Measurements from ENCODE around the gene MRPL20.

MRPL20 gene

GRCh38 chr1:1359664-1360468, 47.2 kb downstream of the MRPL20 start:
- no peak for DNase-seq

DNA sequence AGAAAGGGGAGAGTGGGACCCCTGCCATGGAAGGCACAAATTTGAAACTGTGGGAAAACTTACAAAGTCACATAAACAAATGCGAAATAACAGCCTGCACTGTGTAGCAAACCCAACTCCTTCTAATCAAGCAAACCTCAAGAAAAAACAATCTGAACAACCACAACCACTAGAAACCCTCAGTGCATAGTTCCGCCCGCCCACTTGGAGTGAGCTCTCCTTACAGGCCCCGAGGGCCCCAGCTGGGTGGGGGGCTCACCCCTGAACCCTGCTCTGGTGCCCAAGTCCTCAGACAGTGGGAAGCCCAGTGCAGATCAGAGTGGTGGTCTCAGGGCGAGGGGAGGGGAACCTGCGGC, 47.8 kb downstream of the MRPL20 start:
- no peak for DNase-seq

DNA sequence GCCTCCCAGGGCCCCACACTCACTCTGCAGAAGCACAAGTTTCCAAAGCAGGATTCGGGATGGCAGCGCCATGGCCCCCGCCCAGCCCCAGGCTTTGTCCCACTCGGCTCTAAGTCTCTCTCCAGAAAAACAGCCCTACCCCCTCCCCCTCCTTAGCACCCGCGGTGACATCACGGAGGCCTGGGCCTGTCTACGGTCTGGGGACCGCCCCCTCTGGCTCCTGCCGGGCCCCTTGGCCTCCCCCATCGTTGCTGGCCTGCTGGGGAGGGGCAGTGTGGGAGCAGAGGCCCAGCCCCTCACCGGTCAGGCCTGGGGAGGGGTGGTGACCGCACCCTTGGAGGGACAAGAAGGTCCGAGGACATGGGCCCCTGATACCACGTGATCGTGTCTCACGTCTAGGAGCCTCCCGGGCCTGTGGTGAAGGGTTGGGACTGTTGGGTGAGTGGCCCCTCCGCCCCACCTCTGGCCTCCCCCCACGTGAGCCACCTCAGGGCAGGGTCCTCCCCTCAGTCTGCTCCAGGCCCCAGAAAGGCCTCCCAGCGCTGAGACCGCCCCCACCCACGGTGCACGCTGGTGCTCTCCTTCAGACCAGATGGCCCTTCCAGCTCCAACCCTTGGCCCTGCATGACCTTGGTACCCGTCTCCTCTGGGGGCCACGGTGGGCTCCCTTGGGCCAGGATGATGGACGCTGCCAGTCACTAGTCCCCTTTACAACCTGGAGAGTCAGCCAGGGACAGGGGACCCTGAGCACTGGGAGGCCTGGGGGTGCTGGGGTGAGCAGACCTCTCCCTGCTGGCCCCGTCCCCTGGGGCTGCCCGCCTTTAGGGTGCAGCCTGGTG, 48.4 kb downstream of the MRPL20 start, which contains the start of gene MXRA8:
Gene MXRA8 (minus strand): TSS at position 123 of the 839 bp plus-strand sequence. CDS start 51 bp downstream, at position 72.
- DNase-seq: no peak

DNA sequence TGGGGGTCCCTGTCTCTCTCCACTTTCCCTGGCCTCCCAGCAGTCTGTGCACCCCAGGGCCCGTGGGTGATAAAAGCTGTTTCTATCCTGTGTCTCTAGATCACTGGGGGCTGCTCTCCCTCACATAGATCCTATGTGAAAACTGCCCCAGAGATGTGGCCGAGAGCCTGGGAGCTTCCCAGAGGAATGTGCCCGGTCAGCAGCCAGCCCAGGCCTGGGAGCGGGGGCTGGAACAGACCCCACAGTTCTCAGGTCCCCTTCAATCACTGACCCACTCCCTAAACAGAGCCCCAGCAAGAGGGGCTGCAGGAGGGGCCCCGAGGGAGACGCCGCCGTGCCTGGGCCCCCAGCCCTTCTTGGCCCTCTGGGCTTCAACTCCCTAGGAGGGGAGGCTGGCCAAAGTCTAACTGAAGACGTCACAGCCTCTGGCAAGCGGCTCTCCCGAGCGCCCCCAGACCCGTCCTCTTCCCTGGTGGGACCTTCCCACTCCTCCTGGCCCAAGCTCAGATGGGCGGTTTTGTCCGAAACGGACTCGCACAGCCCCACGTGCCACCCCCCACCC, 49.1 kb downstream of the MRPL20 start:
- DNase-seq: no peak

DNA sequence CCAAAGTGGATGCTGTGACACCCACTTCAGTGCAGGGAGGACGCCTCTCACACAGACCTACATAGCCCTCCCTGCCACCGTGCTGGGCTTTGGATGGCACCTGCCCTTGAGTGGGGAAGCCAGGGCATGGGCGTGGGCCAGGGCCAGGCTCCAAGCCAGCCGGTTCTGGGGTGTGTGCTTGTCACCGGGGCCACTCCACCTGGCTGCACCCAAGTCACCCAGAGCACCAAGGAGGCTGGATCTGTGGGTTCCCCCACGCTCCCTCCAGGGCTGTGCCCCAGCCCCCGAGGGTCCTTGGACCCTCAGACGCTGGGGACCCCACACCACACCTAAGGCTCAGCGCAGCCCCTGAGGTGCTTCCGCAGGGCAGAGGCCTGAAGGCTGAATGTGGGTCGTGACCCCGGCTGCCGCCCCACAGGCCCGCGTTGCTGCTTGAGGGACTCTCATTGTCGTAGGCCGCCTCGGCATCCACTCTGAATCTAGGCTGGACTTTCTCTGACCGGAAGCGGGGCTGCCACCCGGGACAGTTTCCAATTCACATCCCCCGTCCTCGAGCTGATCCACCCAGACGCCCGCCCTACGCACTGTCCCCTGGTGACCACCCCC, 50.2 kb downstream of the MRPL20 start:
- no peak for DNase-seq

DNA sequence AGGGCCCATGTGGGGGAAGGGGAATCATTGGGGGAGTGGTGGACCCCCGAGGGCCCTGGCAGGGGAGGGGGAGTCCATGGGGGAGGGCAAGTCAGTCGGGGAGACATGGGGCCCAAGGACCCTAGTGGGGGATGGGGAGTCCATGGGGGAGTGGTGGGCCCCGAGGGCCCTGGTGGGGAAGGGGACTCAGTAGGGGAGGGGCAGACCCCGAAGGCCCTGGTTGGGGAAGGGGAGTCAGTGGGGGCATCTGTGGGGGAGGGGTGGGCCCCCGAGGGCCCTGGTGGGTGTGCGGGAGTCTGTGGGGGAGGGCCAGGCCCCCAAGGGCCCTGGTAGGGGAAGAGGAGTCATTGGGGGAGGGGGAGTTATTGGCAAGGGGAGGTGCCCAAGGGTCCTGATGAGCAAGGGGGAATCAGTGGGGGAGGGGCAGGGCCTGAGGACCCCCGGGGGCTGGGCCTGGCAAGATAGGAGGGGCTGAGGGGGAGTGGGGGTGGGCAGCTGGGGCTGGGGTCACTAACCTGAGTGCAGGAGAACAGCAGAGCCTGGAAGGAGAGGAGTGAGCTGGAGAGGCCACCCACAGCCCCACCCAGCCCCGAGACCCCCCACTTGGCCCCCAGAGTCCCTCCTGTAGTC, 50.8 kb downstream of the MRPL20 start:
- DNase-seq: no peak

DNA sequence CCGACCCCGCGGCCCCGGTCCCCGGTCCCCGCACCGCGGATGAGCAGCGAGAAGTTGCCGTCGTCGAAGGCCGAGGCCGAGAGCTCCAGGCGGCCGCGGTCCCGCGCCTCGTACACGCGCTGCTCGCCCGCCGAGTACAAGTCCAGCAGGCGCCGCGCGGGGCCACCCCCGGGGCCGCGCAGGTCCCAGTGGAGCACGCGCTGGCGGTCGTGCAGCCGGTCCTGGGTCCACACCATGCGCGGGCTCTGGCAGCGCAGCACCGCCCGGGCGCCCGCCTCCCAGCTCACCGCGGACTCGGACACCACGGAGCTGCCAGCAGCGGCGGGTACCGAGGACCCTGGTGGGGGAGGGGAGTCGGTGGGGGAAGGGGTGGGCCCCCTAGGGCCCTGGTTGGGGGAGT, 51.7 kb downstream of the MRPL20 start:
- DNase-seq: no peak

GRCh38 chr1:1354271-1355247, 52.5 kb downstream of the MRPL20 start:
- DNase-seq: no peak

DNA sequence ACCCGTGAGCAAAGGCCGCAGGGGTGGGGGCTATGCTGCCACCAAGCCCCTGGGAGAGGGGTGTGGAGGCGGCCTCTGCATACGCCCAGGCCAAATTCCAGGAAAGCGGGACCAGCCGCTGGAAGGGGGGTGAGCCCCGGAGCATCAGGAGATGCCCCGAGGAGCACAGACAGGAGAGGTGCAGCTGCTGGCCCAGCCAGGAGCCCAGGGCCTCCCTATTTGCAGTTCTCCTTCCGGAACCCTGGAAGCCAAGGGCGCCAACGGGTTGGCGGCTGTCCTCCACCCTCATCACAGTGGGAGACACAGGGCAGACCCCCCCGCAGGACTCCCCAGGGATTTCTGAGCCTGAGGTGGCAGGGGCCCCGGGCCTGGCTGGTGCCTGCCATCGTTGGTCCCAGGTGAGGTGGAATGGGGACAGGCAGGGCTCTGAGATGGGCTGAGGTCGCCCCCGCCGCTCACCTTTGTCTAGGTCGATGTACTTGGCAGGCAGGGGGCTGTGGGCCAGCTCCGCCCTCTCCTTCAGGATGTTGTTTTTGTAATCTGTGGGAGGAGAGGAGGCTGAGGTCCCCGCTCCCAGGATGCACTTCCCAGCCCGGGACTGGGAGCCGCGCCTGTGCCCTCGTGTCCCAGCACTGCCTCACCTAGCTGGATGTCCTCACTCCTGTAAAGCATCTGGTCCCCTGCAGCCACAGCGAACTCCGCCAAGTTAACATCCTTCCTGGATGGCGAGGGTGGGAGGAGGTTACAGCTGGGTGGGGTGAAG, 53.5 kb downstream of the MRPL20 start:
- DNase-seq: no peak

DNA sequence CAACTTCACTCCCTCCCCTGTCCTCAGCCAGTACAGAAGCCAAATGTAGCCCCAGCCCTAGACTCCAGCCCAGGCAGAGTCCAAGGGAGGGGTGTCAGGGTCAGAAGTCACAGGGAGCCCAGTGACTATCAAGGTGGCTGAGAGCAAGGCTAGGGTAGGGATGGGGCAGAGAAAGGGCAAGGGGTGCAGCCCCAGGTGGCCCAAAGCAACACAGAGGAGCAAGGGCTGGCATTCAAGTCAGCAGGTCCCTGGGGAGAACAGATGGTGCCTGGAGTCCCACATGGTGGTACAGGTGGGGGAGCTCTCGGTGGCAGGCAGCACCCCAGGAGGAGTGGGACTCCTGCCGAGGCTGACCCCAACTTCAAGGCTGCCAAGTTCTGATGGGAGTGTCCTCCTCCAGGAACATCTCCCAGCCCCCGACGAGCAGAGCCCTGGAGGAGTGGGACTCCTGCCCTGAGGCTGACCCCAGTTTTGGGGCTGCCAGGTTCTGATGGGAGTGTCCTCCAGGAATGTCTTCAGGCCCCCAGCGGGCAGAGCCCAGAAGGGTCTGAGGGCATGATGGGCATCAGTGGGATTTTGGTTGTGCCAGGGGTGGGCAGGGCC, 54.2 kb downstream of the MRPL20 start:
- no peak for DNase-seq

All from NCI-H2029 (cell line).